HFFc6 (cell line): ENCODE data around the gene TSPAN32. TPM values are rescaled to one million over a fixed set of nuclear protein-coding genes. Genes with fewer than 3 reads are reported as not detected.

Source experiments
- DNase-seq: peaks from one replicate; pipeline ENCODE4 v3.0.0-alpha.2; 2018
- H3K27ac Mint-ChIP-seq: 2 replicates; pipeline ENCODE4 v1.8.0; 2020; ENCODE audit warnings: mild to moderate bottlenecking, mixed read lengths
- H3K27me3 Mint-ChIP-seq: 2 replicates; pipeline ENCODE4 v1.8.0; 2021; ENCODE audit warnings: mild to moderate bottlenecking, moderate library complexity, mixed read lengths; ENCODE audit not compliant: insufficient read depth
- H3K36me3 Mint-ChIP-seq: 2 replicates; pipeline ENCODE4 v1.8.0; 2021; ENCODE audit warnings: low read depth, mixed read lengths
- H3K4me1 Mint-ChIP-seq: 2 replicates; pipeline ENCODE4 v1.8.0; 2020; ENCODE audit warnings: low read depth, mixed read lengths
- H3K4me3 Mint-ChIP-seq: 2 replicates; pipeline ENCODE4 v1.8.0; 2020; ENCODE audit warnings: mild to moderate bottlenecking, moderate library complexity, mixed read lengths
- H3K9me3 Mint-ChIP-seq: 2 replicates; pipeline ENCODE4 v1.8.0; 2020; ENCODE audit warnings: mild to moderate bottlenecking, mixed read lengths
- total RNA-seq, 6 experiments: library from RNA; stranded (reverse); fragmentation: NEBNext Ultra II Directional; extraction: Animal tissue kit (Norgen Biotek cat#: 25700); gene quantifications; 2 replicates in 1 of 6; 3 replicates in 5 of 6; pipeline ENCODE4 v1.2.3, GENCODE V29; 2021
- TF ChIP-seq, protein P1 (sequence below): fragments of 200-600 bp; sonication (generic); IDR thresholded peaks from 2 replicates; pipeline ENCODE4 v1.5.0; 2021; ENCODE audit warnings: antibody characterized with exemption, mild to moderate bottlenecking

Gene TSPAN32
- total RNA-seq, 6 experiments from 2014 or later, result not detected

DNA sequence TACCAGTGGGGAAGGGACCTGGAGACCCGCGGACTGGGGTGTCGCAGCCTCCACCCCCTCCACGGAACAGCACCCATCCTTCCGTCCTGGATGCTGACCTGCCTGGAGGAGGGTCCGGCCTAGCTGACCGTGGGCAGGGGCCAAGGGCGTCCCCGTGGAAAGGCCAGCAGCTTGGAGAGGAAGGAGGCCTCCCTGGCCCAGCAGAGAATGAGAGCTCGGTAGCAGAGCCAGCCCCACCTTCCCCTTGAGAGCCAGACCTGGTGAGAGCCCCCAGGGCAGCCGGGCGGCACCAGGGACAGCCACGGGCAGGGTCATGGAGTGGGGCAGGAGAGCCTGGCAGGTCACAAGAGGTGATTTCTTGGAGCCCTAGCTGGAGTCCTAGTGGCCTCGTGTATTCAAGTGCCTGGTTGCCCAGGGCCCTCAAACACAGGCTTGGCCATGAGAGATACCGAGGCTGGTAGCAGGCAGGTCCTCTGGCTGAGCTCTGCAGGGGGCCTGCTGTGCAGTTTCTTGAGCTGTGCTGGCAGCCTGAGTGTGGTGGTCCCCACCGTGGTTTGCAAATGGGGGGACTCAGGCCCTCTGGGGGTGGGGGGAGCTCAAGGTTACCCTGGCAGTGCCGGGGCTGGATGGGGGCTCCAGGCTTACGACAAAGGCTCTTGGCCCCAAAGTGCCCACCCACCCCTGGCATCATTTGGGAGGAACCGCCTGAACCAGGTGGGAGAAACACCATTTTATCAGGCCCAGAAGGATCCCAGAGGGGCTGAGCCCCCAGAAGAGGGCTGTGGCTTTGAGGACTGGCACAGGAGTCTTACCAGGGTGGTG, 7.6 kb downstream of the TSPAN32 start:
- H3K36me3 Mint-ChIP-seq, result no peaks in the 10 kb centered on the region
- no peaks in the 10 kb centered on the region; the same call in 1 of the 2 replicates for H3K27me3 Mint-ChIP-seq
- TF ChIP-seq, protein P1, sequence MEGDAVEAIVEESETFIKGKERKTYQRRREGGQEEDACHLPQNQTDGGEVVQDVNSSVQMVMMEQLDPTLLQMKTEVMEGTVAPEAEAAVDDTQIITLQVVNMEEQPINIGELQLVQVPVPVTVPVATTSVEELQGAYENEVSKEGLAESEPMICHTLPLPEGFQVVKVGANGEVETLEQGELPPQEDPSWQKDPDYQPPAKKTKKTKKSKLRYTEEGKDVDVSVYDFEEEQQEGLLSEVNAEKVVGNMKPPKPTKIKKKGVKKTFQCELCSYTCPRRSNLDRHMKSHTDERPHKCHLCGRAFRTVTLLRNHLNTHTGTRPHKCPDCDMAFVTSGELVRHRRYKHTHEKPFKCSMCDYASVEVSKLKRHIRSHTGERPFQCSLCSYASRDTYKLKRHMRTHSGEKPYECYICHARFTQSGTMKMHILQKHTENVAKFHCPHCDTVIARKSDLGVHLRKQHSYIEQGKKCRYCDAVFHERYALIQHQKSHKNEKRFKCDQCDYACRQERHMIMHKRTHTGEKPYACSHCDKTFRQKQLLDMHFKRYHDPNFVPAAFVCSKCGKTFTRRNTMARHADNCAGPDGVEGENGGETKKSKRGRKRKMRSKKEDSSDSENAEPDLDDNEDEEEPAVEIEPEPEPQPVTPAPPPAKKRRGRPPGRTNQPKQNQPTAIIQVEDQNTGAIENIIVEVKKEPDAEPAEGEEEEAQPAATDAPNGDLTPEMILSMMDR, result no peak
- no peaks in the 10 kb centered on the region for H3K9me3 Mint-ChIP-seq
- no peak overlapping the region for H3K27ac Mint-ChIP-seq
- peaks cover 24% of the 10 kb centered on the region for H3K4me1 Mint-ChIP-seq
- H3K4me3 Mint-ChIP-seq, result no peak overlapping the region
- no peak for DNase-seq

GRCh38 chr11:2310073-2310785, 8.4 kb downstream of the TSPAN32 start:
- H3K4me1 Mint-ChIP-seq, result peaks cover 24% of the 10 kb centered on the region
- H3K4me3 Mint-ChIP-seq, result no peak overlapping the region
- H3K36me3 Mint-ChIP-seq, result no peaks in the 10 kb centered on the region
- TF ChIP-seq, protein P1, result no peak
- no peaks in the 10 kb centered on the region for H3K9me3 Mint-ChIP-seq
- no peak overlapping the region for H3K27ac Mint-ChIP-seq
- no peaks in the 10 kb centered on the region; the same call in 1 of the 2 replicates for H3K27me3 Mint-ChIP-seq
- DNase-seq, result no peak

DNA sequence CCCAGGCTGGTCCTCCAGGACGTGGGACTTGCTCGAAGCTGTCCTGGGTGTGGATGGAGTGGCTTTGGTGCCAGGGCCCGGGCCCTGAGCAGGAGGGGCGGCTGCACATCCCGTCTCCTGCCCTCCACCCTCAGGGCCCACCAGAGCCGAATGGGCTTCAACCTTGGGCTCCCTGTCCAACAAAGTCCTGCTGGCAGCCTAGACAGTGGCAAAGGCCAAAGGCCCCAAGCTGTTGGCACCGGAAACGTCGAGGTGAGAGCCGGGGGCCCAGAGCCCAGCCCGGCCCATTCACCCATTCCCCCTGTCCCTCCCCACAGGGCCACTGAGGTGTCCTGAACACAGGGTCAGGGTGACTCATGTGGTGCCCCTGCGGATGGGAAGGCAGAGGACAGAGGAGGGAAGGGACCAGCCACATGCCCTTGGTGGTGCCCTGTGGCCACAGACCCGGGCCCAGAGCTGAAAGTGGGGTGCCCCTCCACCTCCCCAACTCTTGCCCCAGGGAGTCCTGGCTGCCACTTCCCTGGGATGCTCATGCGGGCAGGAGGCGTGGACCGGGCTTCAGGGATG, 9.1 kb downstream of the TSPAN32 start:
- DNase-seq, result no peak
- TF ChIP-seq, protein P1, result no peak

GRCh38 chr11:2311353-2312133, 9.7 kb downstream of the TSPAN32 start:
- Mint-ChIP-seq H3K4me1 (peaks cover 12% of the 10 kb centered on the region), H3K27me3 (no peaks in the 10 kb centered on the region; the same call in 1 of the 2 replicates), H3K27ac (peak overlapping the region; percentile 43), H3K36me3 (no peaks in the 10 kb centered on the region), H3K9me3 (no peaks in the 10 kb centered on the region), H3K4me3 (no peak overlapping the region)
- DNase-seq, result no peak
- TF ChIP-seq, protein P1, result no peak

More for the DNA sequence above, 9.1 kb downstream of the TSPAN32 start:
- no peak overlapping the region for H3K4me3 Mint-ChIP-seq
- H3K4me1 Mint-ChIP-seq, result peaks cover 19% of the 10 kb centered on the region
- H3K27me3 Mint-ChIP-seq, result no peaks in the 10 kb centered on the region; the same call in 1 of the 2 replicates
- no peaks in the 10 kb centered on the region for H3K9me3 Mint-ChIP-seq
- no peak overlapping the region for H3K27ac Mint-ChIP-seq
- H3K36me3 Mint-ChIP-seq, result no peaks in the 10 kb centered on the region
